Measurements from ENCODE around the gene RGCC. TPM values are rescaled to one million over a fixed set of nuclear protein-coding genes. Genes with fewer than 3 reads are reported as not detected.

The RGCC gene
- total RNA-seq, 1 experiment from 2014 or later, result 10.1 TPM

GRCh38 chr13:41434831-41435520, 22.4 kb upstream of the RGCC start:
- in situ Hi-C loops (cut with HindIII; ENCODE audit: low pct_unique_long_range_greater_than_20kb, low sequenced_read_pairs), result no loop called here

GRCh38 chr13:41443969-41444368, 13.4 kb upstream of the RGCC start:
- no peak for DNase-seq (ENCODE audit: low read depth)
- in situ Hi-C loops (cut with HindIII; ENCODE audit: low pct_unique_long_range_greater_than_20kb, low sequenced_read_pairs), result no loop called here

More at GRCh38 chr13:41434831-41435520, 22.4 kb upstream of the RGCC start:
- no peak for DNase-seq (ENCODE audit: low read depth)

- in situ Hi-C loops (cut with HindIII; ENCODE audit: low pct_unique_long_range_greater_than_20kb, low sequenced_read_pairs), result no loop called here
- no peak for DNase-seq (ENCODE audit: low read depth)
Observed at GRCh38 chr13:41452462-41452861, 4.9 kb upstream of the RGCC start.

GRCh38 chr13:41453620-41454019, 3.7 kb upstream of the RGCC start:
- in situ Hi-C loops (cut with HindIII; ENCODE audit: low pct_unique_long_range_greater_than_20kb, low sequenced_read_pairs), result no loop called here

GRCh38 chr13:41454170-41454569, 3.2 kb upstream of the RGCC start:
- in situ Hi-C loops (cut with HindIII; ENCODE audit: low pct_unique_long_range_greater_than_20kb, low sequenced_read_pairs), result no loop called here
- no peak for DNase-seq (ENCODE audit: low read depth)

More at GRCh38 chr13:41453620-41454019, 3.7 kb upstream of the RGCC start:
- no peak for DNase-seq (ENCODE audit: low read depth)

- in situ Hi-C loops (cut with HindIII; ENCODE audit: low pct_unique_long_range_greater_than_20kb, low sequenced_read_pairs), result no loop called here
Observed at GRCh38 chr13:41455725-41456419, 1.5 kb upstream of the RGCC start.

GRCh38 chr13:41457589-41458186, 338 bp downstream of the RGCC start:
- DNase-seq (ENCODE audit: low read depth), result no peak

More at GRCh38 chr13:41455725-41456419, 1.5 kb upstream of the RGCC start:
- DNase-seq (ENCODE audit: low read depth), result no peak

GRCh38 chr13:41458187-41458760, 924 bp downstream of the RGCC start:
- in situ Hi-C loops (cut with HindIII; ENCODE audit: low pct_unique_long_range_greater_than_20kb, low sequenced_read_pairs), result no loop called here
- no peak for DNase-seq (ENCODE audit: low read depth)

More at GRCh38 chr13:41457589-41458186, 338 bp downstream of the RGCC start:
- in situ Hi-C loops (cut with HindIII; ENCODE audit: low pct_unique_long_range_greater_than_20kb, low sequenced_read_pairs), result no loop called here

GRCh38 chr13:41458761-41459431, 1.5 kb downstream of the RGCC start:
- no peak for DNase-seq (ENCODE audit: low read depth)
- in situ Hi-C loops (cut with HindIII; ENCODE audit: low pct_unique_long_range_greater_than_20kb, low sequenced_read_pairs), result no loop called here

GRCh38 chr13:41459432-41460073, 2.2 kb downstream of the RGCC start:
- no peak for DNase-seq (ENCODE audit: low read depth)
- in situ Hi-C loops (cut with HindIII; ENCODE audit: low pct_unique_long_range_greater_than_20kb, low sequenced_read_pairs), result no loop called here

GRCh38 chr13:41460074-41460465, 2.7 kb downstream of the RGCC start:
- no peak for DNase-seq (ENCODE audit: low read depth)
- in situ Hi-C loops (cut with HindIII; ENCODE audit: low pct_unique_long_range_greater_than_20kb, low sequenced_read_pairs), result no loop called here

GRCh38 chr13:41460930-41461329, 3.6 kb downstream of the RGCC start:
- in situ Hi-C loops (cut with HindIII; ENCODE audit: low pct_unique_long_range_greater_than_20kb, low sequenced_read_pairs), result no loop called here
- no peak for DNase-seq (ENCODE audit: low read depth)

GRCh38 chr13:41461527-41462139, 4.3 kb downstream of the RGCC start:
- in situ Hi-C loops (cut with HindIII; ENCODE audit: low pct_unique_long_range_greater_than_20kb, low sequenced_read_pairs), result no loop called here
- no peak for DNase-seq (ENCODE audit: low read depth)

- no peak for DNase-seq (ENCODE audit: low read depth)
Observed at GRCh38 chr13:41462427-41462826, 5.1 kb downstream of the RGCC start.

GRCh38 chr13:41463838-41464602, 6.7 kb downstream of the RGCC start:
- DNase-seq (ENCODE audit: low read depth), result no peak
- in situ Hi-C loops (cut with HindIII; ENCODE audit: low pct_unique_long_range_greater_than_20kb, low sequenced_read_pairs), result no loop called here

More at GRCh38 chr13:41462427-41462826, 5.1 kb downstream of the RGCC start:
- in situ Hi-C loops (cut with HindIII; ENCODE audit: low pct_unique_long_range_greater_than_20kb, low sequenced_read_pairs), result no loop called here

GRCh38 chr13:41465241-41465847, 8.0 kb downstream of the RGCC start:
- in situ Hi-C loops (cut with HindIII; ENCODE audit: low pct_unique_long_range_greater_than_20kb, low sequenced_read_pairs), result no loop called here

GRCh38 chr13:41465898-41466320, 8.6 kb downstream of the RGCC start:
- in situ Hi-C loops (cut with HindIII; ENCODE audit: low pct_unique_long_range_greater_than_20kb, low sequenced_read_pairs), result no loop called here

More at GRCh38 chr13:41465241-41465847, 8.0 kb downstream of the RGCC start:
- no peak for DNase-seq (ENCODE audit: low read depth)

More at GRCh38 chr13:41465898-41466320, 8.6 kb downstream of the RGCC start:
- DNase-seq (ENCODE audit: low read depth), result no peak
